IPS-18c (cell line): ENCODE data around the gene SAA2.
"Not testable (repeated sequence)": the region's sequence is repeated elsewhere in the genome, so short reads cannot be mapped to it uniquely, and the experiment has no call there.

Experiments used
- H3K4me3 ChIP-seq: 2 replicates; pipeline ENCODE4 v1.7.0; 2013; ENCODE audit warnings: low read depth, mild to moderate bottlenecking, low read length, moderate library complexity; ENCODE audit not compliant: insufficient read depth
- H3K9me3 ChIP-seq: one replicate; pipeline ENCODE4 v1.6.1; 2013; ENCODE audit warnings: mild to moderate bottlenecking, low read length, moderate library complexity; ENCODE audit not compliant: control insufficient read depth, insufficient read depth

Gene SAA2

DNA sequence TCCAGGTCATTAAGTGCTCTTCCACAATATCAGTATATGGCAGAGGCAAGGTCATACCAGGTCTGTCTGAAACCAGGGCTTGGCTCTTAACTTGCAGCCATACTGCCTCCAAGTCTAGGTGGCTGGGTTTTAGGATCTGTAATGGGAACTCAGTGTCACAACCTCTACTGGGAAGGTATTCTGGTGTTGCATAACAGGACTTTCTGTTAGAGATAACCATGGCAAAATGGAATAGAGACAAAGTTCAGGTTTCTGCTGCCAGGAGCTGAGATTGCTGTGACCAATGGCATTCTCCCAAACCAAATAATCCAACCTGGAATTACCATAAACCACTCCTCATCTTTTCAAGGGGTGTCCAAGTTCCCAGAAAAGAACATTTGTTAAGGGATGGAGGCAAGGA lies 10.8 kb upstream of the SAA2 start:
- Histone ChIP-seq H3K9me3 (no peaks in the 10 kb centered on the region), H3K4me3 (no peak overlapping the region)

DNA sequence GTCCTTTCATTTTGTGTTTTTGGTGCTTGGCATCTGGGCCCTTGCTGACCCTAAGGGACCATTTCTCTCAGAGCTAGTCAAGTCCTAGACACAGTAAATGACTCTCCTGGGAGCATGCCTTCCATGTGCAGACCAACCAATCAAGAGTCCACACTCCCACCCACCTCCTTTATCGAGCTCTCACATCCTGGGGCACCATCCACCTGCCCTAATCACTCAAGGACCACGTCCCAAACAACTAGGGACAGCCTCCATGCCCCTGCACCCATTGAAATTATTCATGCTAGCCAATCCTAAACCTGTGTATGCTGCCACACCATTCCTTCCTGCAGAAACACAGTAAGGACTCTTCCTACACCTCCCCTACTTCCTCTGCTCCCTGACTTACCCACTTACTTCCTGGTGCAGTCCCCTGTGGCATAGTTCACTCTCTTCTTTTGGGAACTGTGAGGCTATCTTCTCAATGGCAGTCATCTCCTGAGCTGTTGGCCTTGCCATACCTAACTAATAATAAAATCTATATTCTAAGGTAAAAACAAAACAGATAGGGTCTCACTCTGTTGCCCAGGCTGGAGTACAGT lies 6.4 kb upstream of the SAA2 start:
- no peaks in the 10 kb centered on the region for H3K9me3 ChIP-seq
- no peak overlapping the region for H3K4me3 ChIP-seq

DNA sequence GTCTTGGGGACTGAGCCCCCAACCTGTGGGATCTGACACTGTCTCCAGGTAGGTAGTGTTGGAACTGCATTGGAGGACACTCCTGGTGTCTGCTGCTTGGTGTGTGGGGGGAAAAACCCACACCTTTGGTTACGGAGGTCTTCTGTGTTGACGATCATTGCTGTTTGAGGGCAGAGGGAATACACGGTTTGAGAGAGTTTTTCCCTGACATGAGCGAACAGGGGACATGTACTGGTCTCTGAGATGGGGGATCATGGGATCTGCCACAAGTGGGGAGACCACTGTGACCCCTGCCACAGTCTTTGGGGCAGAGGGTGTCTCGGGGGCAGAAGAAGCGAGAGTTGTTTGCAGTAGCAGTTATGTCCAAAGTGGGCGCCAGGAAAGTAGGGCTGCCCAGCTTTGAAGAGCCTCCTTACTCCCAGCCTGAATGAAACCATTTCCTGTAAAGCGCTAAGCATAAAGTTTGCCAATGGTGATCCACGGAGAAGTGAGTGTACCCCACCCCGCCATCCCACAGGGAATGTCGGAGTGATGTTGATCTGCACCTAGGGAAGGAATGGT lies 5.4 kb upstream of the SAA2 start:
- no peaks in the 10 kb centered on the region for H3K9me3 ChIP-seq
- H3K4me3 ChIP-seq = no peak overlapping the region

DNA sequence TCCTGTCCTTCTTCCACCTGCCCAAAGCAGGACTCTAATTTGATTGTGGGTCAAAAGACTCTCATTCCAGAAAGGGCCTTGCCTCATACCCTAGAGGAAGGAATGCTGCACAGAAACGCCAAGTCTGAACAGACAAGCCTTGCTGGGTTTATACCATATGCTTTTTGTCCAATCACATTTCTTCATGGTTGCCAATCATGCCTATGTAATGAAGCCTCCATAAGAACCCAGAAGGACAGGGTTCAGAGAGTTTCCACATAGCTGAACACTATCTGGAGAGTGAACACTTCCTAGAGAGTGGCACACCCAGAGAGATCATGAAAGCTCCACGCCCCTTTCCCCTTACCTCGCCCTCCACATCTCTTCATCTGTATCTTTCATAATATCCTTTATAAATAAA lies 4.8 kb upstream of the SAA2 start:
- Histone ChIP-seq H3K9me3 (no peaks in the 10 kb centered on the region), H3K4me3 (no peak overlapping the region)

DNA sequence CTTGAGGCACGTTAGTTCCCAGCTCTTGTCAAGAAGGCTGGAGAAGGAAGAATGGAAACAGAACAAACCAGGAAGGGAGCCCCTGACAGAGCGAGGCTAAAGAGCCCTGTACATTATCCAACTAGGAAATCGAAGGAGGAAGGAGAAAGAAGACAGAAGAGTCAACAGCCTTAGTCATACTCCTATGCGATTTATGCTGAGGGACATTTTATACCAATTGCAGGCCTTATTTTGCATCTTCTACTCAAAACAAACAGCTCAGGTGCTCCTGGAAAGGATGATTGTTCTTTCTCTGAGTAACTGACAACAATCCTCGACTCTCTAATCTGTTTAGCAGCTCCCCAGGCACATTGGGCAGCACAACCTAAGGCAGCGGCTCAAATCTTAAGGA lies 1.3 kb downstream of the SAA2 start:
- not testable (repeated sequence) for H3K9me3 ChIP-seq, H3K4me3 ChIP-seq

DNA sequence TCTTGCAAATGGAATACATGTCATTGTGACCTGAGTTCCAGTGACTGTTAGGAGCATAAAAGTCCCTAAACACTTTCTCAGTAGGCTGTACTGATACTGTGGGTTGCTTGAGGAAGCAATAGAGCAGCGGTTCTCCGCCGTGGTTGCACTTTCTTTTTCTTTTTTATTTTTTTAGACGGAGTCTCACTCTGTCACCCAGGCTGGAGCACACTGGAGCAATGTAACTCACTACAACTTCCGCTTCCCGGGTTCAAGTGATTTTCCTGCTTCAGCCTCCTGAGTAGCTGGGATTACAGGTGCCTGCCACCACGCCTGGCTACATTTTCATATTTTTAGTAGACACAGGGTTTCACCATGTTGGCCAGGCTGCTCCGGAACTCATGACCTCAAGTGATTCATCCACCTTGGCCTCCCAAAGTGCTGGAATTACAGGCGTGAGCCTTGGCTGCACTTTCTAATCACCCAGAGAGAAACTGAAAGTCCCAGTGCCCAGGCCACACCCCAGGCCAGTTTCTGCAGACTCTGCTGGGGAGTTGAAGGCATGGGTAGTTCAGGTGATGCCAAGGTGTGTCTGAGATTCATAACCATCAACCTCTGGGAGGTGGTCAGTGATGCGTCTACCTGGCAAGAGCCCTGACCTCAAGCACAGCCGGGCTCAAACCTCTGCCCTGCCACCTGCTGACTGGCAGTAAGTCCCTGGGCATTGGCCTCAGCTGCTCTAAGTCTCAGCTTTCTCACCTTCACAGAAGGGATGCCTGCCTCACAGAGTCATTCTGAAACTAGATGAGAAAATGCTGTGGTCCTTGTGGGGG lies 1.9 kb downstream of the SAA2 start:
- H3K4me3 ChIP-seq, H3K9me3 ChIP-seq: not testable (repeated sequence)

DNA sequence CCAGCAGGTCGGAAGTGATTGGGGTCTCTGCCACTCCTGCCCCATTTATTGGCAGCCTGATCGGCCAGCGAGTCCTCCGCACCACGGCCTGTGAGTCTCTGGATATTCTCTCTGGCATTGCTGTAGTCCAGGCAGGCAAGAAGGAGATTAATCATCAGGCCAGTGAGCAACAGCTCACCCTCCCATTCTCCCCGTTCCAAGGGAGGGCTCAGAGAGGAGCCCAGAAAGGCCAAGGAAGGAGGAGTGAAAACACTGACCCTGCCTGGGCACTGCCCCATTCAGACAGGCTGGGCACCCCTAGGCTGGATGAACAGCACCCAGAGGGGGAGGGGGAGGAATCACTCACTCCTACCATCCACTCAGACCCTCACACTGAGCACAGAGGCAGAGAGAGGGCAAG lies 3.1 kb downstream of the SAA2 start:
- Histone ChIP-seq H3K9me3 (peaks cover 2% of the 10 kb centered on the region), H3K4me3 (no peak overlapping the region)

DNA sequence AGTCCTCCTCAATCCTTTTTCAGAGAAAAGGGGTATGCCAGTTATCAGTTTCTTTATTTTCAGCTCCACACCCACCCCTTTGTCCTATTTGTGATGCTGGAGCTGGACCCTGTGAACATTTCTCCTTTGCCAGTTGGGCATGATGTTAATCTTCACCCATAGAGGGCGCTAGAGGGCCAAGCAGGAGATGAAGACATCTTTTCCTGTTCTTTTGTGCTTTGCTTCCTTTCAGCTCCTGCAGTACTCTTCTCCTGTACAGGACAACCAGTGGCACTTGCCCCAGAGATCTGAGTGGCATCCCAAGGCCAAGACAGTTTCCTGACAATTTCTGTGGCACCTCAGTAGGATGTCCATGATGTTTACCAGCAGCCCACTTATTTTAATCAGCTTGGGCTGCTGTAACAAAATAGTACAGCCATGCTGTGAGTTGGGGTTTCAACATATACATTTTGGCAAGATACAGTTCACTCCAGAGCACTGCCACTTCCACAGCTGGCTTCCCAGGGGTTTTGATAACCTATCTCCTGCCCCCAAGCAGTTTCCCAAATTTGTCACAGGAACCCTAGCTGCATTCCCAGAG lies 4.6 kb downstream of the SAA2 start:
- Histone ChIP-seq H3K4me3 (no peak overlapping the region), H3K9me3 (peaks cover 2% of the 10 kb centered on the region)

DNA sequence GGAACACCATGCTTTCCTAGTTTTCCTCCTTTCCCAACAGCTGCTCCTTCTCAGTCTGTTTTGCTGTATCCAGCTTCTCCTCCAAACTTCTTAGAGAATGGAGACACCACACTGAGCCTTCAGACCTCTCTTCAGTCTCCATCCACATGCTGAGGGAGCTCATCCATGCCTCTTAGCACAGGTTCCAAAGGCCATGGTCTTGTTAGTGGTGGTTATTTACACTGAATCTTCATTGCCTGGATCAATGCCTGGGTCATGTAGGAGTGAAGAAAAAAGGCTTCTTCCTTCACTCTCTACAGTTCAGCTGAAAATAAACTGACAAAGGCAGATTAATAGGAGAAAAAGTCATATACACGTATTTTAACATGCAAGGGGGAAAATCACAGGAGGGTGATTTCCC lies 8.8 kb downstream of the SAA2 start:
- Histone ChIP-seq H3K4me3 (no peak overlapping the region), H3K9me3 (peaks cover 2% of the 10 kb centered on the region)

DNA sequence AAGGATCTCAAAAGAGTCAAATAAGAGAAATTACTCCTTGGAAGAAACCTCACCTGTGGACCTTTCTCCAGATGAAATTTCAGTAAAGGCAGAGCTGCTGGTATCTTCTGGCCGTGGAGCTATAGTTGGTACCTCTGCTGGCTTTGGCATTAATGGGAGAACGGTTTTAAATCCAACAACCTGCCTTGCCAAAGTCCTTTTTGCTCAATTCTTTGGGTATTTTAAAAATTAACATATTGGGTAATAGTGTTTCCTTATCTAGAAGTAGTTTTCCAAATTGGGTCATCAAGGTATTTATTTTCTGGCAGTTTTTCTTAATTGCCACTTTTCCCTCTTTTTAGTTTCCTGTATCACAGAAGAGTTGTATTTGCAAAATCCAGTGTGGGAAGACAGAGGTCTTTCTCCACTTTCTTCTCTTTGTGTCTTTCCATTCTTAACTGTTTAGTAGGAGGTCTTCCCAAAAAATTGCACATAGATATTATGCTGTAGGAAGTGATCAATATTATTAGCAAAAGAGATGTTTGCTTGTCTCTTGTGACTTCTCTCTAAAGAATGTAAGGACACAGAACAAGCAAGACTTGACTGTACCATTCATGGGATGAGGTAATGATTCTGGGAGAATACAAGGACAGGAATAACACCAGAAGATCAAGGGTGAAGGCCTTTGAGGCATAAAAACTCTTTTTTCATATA lies 11.7 kb downstream of the SAA2 start, which contains the start of gene SAA4:
TSS of gene SAA4 (minus strand) at position 139 of the 693 bp plus-strand sequence. CDS start 876 bp downstream, outside the sequence.
- H3K9me3 ChIP-seq = no peaks in the 10 kb centered on the region
- no peak within 1 kb of the TSS for H3K4me3 ChIP-seq

DNA sequence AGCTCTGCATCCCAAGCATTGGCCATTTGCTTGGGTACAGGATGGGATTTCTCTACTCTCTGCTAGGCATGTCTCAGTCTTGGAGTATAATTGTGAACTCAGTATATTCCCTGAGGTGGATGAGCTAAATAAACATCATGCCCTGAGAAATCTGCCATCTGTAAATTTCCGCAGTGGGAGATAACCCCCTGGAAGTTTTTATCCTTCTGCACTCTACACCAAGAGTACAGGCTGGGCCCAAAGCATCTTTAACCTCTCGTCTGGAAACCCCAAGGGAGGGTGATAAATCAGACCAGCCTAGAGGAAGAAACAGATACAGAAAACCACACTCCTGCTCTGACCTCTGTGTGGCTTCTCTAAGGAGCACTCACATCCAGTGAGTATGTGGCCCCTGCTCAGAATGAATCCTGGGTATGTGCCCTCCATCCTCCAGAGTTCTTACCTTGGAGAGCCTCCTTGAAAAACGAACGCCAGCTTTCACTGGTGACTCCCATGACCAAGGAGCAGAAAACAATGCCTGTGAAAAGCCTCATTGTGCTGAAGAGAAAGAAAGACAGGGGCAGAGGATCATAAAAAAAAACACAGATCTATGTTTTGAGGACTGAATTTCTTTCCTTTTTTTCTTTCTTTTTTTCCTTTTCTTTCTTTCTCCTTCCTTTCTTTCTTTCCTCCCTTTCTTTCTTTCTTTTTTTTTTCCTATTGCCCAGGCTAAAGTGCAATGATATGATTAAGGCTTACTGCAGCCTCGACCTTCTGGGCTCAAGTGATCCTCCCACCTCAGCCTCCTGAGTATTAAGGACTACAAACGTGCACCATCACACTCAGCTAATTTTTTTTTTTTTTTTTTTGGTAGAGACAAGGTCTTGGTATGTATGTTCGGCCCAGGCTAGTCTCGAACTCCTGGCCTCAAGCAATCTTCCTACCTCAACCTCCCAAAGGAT lies 12.8 kb downstream of the SAA2 start:
- Histone ChIP-seq H3K9me3 (no peaks in the 10 kb centered on the region), H3K4me3 (no peak overlapping the region)

DNA sequence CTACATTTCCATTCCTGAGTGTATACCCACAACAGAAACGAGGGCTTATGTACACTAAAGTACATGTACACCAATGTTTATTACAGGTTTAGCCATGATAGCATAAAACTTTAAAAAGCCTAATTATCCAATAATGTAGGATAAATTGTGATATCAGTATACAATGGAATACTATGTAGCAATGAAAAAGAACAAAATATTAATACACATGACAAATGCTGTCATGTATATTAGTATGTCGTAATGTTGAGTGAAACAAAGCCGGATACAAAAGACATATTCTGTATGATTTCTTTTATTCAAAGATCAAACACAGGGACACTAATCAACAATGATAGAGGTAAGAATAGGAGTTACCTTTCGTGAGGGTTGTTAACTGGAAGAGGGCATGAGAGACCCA lies 14.6 kb downstream of the SAA2 start:
- H3K9me3 ChIP-seq = no peaks in the 10 kb centered on the region
- H3K4me3 ChIP-seq = no peak overlapping the region

DNA sequence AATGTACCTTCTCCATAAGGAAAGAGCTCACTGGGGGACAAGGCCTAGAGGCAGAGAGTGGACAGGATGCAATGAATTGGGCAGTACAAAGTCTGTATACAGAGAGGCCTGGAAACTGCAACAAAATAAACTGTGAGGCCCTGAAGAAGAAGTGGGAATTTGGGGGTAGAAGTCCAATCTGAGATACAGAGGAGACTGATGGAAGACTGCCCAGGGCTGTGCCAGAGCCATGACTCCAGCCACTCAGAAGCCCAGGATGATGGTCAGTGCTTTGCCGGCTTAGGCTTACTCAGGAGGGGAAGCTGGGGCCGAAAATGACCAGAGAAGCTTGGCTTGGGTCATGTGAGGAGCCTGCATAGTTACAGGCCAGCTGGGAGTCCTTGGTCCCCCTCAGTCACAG lies 17.6 kb downstream of the SAA2 start:
- Histone ChIP-seq H3K4me3 (no peak overlapping the region), H3K9me3 (no peaks in the 10 kb centered on the region)

DNA sequence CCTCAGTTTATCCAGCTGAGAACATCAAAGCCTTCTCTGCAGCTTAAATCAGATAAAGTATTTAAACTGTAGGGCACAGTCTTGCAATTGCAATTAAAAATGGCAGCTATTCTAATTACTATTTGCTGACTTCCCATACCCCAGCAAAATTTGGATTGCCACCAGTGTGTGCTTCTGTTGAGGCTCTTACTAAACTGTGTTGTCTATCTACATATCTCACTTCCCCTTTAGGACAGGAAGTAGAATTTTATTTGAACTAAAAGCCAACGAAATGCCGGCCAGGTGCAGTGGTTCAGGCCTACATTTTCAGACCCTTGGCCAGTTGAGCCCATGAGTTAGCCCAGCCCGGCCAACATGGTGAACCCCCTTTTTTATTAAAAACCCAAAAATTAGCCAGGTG lies 19.0 kb downstream of the SAA2 start:
- H3K9me3 ChIP-seq = no peaks in the 10 kb centered on the region
- H3K4me3 ChIP-seq = no peak overlapping the region

DNA sequence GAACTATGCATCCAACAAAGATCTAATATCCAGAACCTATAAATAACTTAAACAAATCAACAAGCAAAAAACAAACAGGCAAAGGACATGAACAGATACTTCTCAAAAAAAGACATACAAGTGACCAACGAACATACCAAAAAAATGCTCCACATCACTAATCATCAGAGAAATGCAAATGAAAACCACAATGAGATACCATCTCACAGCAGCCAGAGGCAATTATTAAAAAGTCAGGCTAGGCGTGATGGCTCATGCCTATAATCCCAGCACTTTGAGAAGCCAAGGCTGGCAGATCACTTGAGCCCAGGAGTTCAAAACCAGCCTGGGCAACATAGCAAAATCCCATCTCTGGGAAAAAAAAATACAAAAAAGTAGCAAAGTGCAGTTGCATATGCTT lies 22.6 kb downstream of the SAA2 start:
- Histone ChIP-seq H3K9me3 (no peaks in the 10 kb centered on the region), H3K4me3 (no peak overlapping the region)

DNA sequence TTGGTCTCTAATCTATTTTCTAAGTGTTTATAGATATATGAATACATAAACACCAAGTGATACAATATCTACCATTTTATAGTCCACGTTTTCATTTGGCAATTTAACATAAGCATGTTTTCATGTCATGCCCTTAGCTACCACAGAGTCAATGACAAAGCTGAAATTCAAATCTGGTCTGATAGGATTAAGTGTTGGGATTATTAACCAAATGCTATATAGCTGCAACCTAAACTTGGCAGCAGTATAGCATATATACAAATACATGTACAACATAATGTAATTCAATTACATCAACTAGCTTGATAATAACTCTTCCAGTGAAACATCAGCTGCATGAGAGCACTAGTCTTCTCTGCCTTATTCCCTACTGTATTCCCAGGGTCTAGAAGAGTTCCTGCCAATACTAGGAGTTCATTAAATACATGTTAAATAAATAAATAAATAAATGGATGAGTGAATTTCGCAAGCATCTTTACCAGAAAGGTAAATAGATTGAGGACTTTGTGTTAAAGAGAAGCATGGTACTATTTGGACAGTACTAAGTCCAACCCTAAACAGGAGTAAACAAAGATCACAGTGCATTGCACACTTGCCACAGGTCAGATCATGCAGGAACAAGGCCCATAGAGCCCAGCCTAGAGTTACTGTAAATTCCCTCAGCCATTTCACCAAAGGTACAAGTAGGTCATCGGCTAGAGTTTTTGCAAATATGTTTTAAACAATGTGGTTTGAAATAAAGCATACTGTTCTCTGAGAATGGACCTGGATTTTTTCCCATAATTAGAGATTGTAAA lies 24.7 kb downstream of the SAA2 start:
- H3K4me3 ChIP-seq = no peak overlapping the region
- no peaks in the 10 kb centered on the region for H3K9me3 ChIP-seq
